Loucy (cell line): ENCODE measurements around the gene SNAPC2.
A peak's percentile ranks its signal among the peaks of the same experiment; 100 is the strongest.

Experiments
- H2AFZ ChIP-seq: fragments of 200-600 bp; sonication (generic); 2 replicates; pipeline ENCODE4 v1.6.0; 2016; ENCODE audit warnings: antibody characterized with exemption, mild to moderate bottlenecking, low read length, moderate library complexity
- H3F3A ChIP-seq: fragments of 200-600 bp; 2 replicates; pipeline ENCODE4 v1.6.0; 2016; ENCODE audit warnings: antibody characterized with exemption, low read depth, mild to moderate bottlenecking
- H3K27me3 ChIP-seq: fragments of 200-600 bp; sonication (generic); 2 replicates; pipeline ENCODE4 v1.6.1; 2014; ENCODE audit warnings: low read length, mild to moderate bottlenecking; ENCODE audit not compliant: insufficient read depth, poor library complexity, severe bottlenecking
- H3K36me3 ChIP-seq: fragments of 200-600 bp; sonication (generic); 2 replicates; pipeline ENCODE4 v1.6.1; 2016; ENCODE audit warnings: low read length; ENCODE audit not compliant: insufficient read depth
- H3K4me1 ChIP-seq: fragments of 200-600 bp; sonication (generic); 2 replicates; pipeline ENCODE4 v1.5.1; 2014; ENCODE audit warnings: low read length, mild to moderate bottlenecking; ENCODE audit not compliant: insufficient read depth, poor library complexity, severe bottlenecking
- H3K4me2 ChIP-seq: fragments of 200-600 bp; sonication (generic); 2 replicates; pipeline ENCODE4 v1.6.0; 2014; ENCODE audit warnings: antibody characterized with exemption, low read length, low read depth, mild to moderate bottlenecking; ENCODE audit not compliant: poor library complexity, severe bottlenecking
- H3K4me3 ChIP-seq: fragments of 200-600 bp; sonication (generic); 2 replicates; pipeline ENCODE4 v1.5.1; 2014; ENCODE audit warnings: low read length, mild to moderate bottlenecking, mixed read lengths; ENCODE audit not compliant: poor library complexity, severe bottlenecking
- H3K79me2 ChIP-seq: fragments of 200-600 bp; sonication (generic); 2 replicates; pipeline ENCODE4 v1.6.1; 2014; ENCODE audit warnings: low read length; ENCODE audit not compliant: insufficient read depth
- H3K9ac ChIP-seq: fragments of 200-600 bp; sonication (generic); 2 replicates; pipeline ENCODE4 v1.6.0; 2014; ENCODE audit warnings: mild to moderate bottlenecking, low read depth, low read length, moderate library complexity; ENCODE audit not compliant: poor library complexity, severe bottlenecking
- H3K9me2 ChIP-seq: fragments of 200-600 bp; sonication (generic); replicated peaks from 2 replicates; pipeline ENCODE4 v1.6.1; 2016; ENCODE audit warnings: low read depth, low read length, mixed read lengths
- H3K9me3 ChIP-seq: fragments of 200-600 bp; sonication (generic); 2 replicates; pipeline ENCODE4 v1.6.1; 2014; ENCODE audit warnings: mild to moderate bottlenecking, antibody characterized with exemption, low read length, low read depth; ENCODE audit not compliant: insufficient read depth
- H4K20me1 ChIP-seq: fragments of 200-600 bp; sonication (generic); 2 replicates; pipeline ENCODE4 v1.6.0; 2014; ENCODE audit warnings: antibody characterized with exemption, low read length, mild to moderate bottlenecking; ENCODE audit not compliant: insufficient read depth, poor library complexity, severe bottlenecking
- EZH2phosphoT487 ChIP-seq: fragments of 200-600 bp; IDR thresholded peaks from 2 replicates; pipeline ENCODE4 v1.6.1; 2018; ENCODE audit warnings: antibody characterized with exemption, mild to moderate bottlenecking, moderate library complexity, borderline replicate concordance
- TF ChIP-seq, protein P1 (sequence below): fragments of 200-600 bp; sonication (generic); conservative IDR thresholded peaks from 2 replicates; pipeline ENCODE4 v1.5.1; 2014; ENCODE audit warnings: mild to moderate bottlenecking, antibody characterized with exemption, low read length

Gene SNAPC2

DNA sequence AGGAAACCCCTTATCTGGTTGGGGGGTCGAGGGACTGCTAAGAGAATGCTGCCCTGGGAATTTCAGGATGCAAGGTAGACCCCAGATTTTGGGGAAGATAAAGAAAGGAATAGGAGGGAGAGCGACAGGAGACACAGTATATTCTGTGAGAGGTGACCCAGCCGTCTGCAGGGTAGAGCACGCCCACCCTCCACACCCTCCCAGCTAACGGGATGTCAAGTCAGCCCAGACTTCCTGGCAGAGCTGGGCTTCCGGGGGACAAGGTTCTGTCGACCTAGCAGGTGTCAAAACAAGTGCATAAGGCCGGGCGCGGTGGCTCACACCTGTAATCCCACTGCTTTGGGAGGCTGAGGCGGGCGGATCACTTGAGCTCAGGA lies 45.3 kb upstream of the SNAPC2 start:
- H3K9me2 ChIP-seq: no peaks in the 10 kb centered on the region
- no peaks in the 10 kb centered on the region for H3K79me2 ChIP-seq
- H3K36me3 ChIP-seq: no peaks in the 10 kb centered on the region
- H2AFZ ChIP-seq: peak overlapping the region; percentile 95
- H3K4me2 ChIP-seq: peak overlapping the region; percentile 67
- no peak for TF ChIP-seq EZH2phosphoT487
- TF ChIP-seq, protein P1, sequence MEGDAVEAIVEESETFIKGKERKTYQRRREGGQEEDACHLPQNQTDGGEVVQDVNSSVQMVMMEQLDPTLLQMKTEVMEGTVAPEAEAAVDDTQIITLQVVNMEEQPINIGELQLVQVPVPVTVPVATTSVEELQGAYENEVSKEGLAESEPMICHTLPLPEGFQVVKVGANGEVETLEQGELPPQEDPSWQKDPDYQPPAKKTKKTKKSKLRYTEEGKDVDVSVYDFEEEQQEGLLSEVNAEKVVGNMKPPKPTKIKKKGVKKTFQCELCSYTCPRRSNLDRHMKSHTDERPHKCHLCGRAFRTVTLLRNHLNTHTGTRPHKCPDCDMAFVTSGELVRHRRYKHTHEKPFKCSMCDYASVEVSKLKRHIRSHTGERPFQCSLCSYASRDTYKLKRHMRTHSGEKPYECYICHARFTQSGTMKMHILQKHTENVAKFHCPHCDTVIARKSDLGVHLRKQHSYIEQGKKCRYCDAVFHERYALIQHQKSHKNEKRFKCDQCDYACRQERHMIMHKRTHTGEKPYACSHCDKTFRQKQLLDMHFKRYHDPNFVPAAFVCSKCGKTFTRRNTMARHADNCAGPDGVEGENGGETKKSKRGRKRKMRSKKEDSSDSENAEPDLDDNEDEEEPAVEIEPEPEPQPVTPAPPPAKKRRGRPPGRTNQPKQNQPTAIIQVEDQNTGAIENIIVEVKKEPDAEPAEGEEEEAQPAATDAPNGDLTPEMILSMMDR: no peak
- peaks cover 16% of the 10 kb centered on the region for H3K4me1 ChIP-seq
- no peaks in the 10 kb centered on the region for H3K27me3 ChIP-seq
- no peaks in the 10 kb centered on the region for H4K20me1 ChIP-seq
- peak overlapping the region; percentile 79 for H3K9ac ChIP-seq
- H3K4me3 ChIP-seq: peak overlapping the region; percentile 78
- H3F3A ChIP-seq: peaks cover 4% of the 10 kb centered on the region; the same call in 1 of the 2 replicates
- no peaks in the 10 kb centered on the region for H3K9me3 ChIP-seq

DNA sequence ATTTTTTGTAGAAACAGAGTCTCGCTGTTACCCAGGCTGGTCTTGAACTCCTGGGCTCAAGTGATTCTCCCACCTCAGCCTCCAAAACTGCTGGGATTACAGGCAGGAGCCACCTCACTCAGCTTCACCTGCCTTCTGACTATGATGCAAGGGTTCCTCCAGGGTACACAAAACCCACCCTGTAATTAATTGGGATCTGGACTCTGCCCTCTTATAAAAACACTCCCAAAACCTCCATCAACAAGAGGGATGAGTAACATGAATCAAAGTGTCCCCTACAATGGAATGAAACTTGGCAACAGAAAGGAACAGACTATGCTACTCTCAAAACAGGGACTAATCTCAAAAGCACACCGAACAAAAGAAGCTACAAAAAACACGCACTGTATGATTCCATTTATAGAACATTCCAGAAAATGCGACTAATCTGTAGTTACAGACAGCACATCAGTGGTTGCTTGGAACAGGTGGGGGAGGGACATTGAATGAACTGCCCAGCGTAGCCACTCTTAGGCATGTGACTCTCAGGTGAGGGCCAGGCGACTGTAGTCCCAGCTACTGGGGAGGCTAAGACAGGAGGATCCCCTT lies 42.8 kb upstream of the SNAPC2 start:
- Histone ChIP-seq H3K9me3 (no peaks in the 10 kb centered on the region), H2AFZ (no peak overlapping the region), H3K4me2 (no peak overlapping the region), H3K9me2 (no peaks in the 10 kb centered on the region), H3K4me1 (peaks cover 5% of the 10 kb centered on the region), H3K9ac (no peak overlapping the region), H4K20me1 (no peaks in the 10 kb centered on the region), H3F3A (no peaks in the 10 kb centered on the region), H3K4me3 (no peak overlapping the region), H3K79me2 (no peaks in the 10 kb centered on the region), H3K36me3 (no peaks in the 10 kb centered on the region), H3K27me3 (no peaks in the 10 kb centered on the region)
- no peak for TF ChIP-seq EZH2phosphoT487
- TF ChIP-seq, protein P1: no peak

- H3K9me2 ChIP-seq: no peaks in the 10 kb centered on the region
- no peak overlapping the region for H3K4me2 ChIP-seq
- no peak for TF ChIP-seq EZH2phosphoT487
- TF ChIP-seq, protein P1: no peak
- H3K36me3 ChIP-seq: no peaks in the 10 kb centered on the region
- H2AFZ ChIP-seq: peak overlapping the region; percentile 41; the same call in 1 of the 2 replicates
- H3K79me2 ChIP-seq: no peaks in the 10 kb centered on the region
- no peaks in the 10 kb centered on the region for H3K27me3 ChIP-seq
- no peaks in the 10 kb centered on the region for H3K9me3 ChIP-seq
- H3F3A ChIP-seq: no peaks in the 10 kb centered on the region
- H3K4me3 ChIP-seq: no peak overlapping the region
- no peak overlapping the region for H3K9ac ChIP-seq
- peaks cover 5% of the 10 kb centered on the region for H3K4me1 ChIP-seq
- H4K20me1 ChIP-seq: no peaks in the 10 kb centered on the region
Measured at GRCh38 chr19:7879111-7879807, 40.9 kb upstream of the SNAPC2 start.
